ENCODE measurements around the gene RMI2. TPM values are rescaled to one million over a fixed set of nuclear protein-coding genes. Genes with fewer than 3 reads are reported as not detected.

The RMI2 gene
- total and polyA plus RNA-seq, 2 of the 8 experiments (the other 6 are each of a cell fraction or from before 2014, with no cell fraction given) = 58.2 to 96.0 TPM

Small RNA genes within 50 kb of the gene (microRNA-seq; reads per million reads assigned to microRNA genes)
- 0 reads per million in 2 experiments for gene MIR548H2 (ENCODE audit: borderline microRNAs expressed in 2 of 2, borderline number of aligned reads in 2 of 2, borderline replicate concordance in 1 of 2)

Small RNA genes within 50 kb of the gene (small RNA-seq; reads per million reads assigned to genes)
- not detected for gene AC099489.2 (ENCODE audit: insufficient read depth)
- not detected for gene MIR548H2 (ENCODE audit: insufficient read depth)
- gene RF00019 (ENCODE audit: insufficient read depth) = not detected

Other genes with a start within 250 kb of the RMI2 start
- 48.9 and 49.8 TPM in 2 replicates for gene SOCS1, start 89.3 kb upstream of the RMI2 start, total RNA-seq (2021; fragmentation: NEBNext Ultra II Directional; extraction: Animal tissue kit (Norgen Biotek cat#: 25700))
- gene SOCS1, start 89.3 kb upstream of the RMI2 start, polyA plus RNA-seq (2011; rRNA removed) = 21.0 and 46.5 TPM in 2 replicates
- gene TNP2, start 76.1 kb upstream of the RMI2 start, total RNA-seq (2021; fragmentation: NEBNext Ultra II Directional; extraction: Animal tissue kit (Norgen Biotek cat#: 25700)) = not detected in 2 replicates
- not detected in 2 replicates for gene TNP2, start 76.1 kb upstream of the RMI2 start, polyA plus RNA-seq (2011; rRNA removed)
- gene PRM3, start 71.8 kb upstream of the RMI2 start, total RNA-seq (2021; fragmentation: NEBNext Ultra II Directional; extraction: Animal tissue kit (Norgen Biotek cat#: 25700)) = not detected in 2 replicates
- not detected in 2 replicates for gene PRM3, start 71.8 kb upstream of the RMI2 start, polyA plus RNA-seq (2011; rRNA removed)
- gene PRM2, start 69.0 kb upstream of the RMI2 start, total RNA-seq (2021; fragmentation: NEBNext Ultra II Directional; extraction: Animal tissue kit (Norgen Biotek cat#: 25700)) = not detected in 2 replicates
- not detected in 2 replicates for gene PRM2, start 69.0 kb upstream of the RMI2 start, polyA plus RNA-seq (2011; rRNA removed)
- 0.82 and 0.92 TPM in 2 replicates for gene PRM1, start 64.1 kb upstream of the RMI2 start, total RNA-seq (2021; fragmentation: NEBNext Ultra II Directional; extraction: Animal tissue kit (Norgen Biotek cat#: 25700))
- 0.54 TPM in 1 of 2 replicates, not detected in the other for gene PRM1, start 64.1 kb upstream of the RMI2 start, polyA plus RNA-seq (2011; rRNA removed)
- gene LITAF, start 241.5 kb downstream of the RMI2 start, total RNA-seq (2021; fragmentation: NEBNext Ultra II Directional; extraction: Animal tissue kit (Norgen Biotek cat#: 25700)) = 160 and 165 TPM in 2 replicates
- 205 and 315 TPM in 2 replicates for gene LITAF, start 241.5 kb downstream of the RMI2 start, polyA plus RNA-seq (2011; rRNA removed)